Measurements from ENCODE around the gene LIPA.

Gene LIPA

GRCh38 chr10:89262086-89263051, 10.8 kb upstream of the LIPA start:
- ATAC-seq: peak; percentile 67
- TF ChIP-seq CREB5 (CRISPR knock-in tag; IDR thresholded peaks at IDR 0.05; ENCODE audit: low read depth): no peak
- no peak for TF ChIP-seq ZNF565 (CRISPR knock-in tag; conservative IDR thresholded peaks at IDR 0.05; ENCODE audit: low read depth)
- peak; percentile 84 for TF ChIP-seq ISL1 (CRISPR knock-in tag; IDR thresholded peaks at IDR 0.05)

DNA sequence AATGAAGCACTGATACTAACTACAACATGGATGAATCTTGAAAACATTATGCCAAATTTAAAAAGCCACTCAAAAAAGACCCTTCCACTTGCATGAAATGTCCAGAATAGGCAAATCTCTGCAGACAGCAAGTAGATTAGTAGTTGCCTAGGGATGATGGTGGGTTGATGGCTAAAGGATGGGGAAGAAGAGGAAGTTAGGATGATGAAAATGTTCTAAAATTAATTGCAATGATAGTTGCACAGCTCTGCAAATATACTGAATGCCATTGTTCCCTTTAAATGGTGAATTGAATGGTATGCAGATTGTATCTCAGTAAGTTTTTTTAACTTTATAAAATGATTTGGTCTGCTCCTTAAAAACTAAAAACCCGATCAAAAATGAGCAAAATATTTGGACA, 7.3 kb upstream of the LIPA start:
- TF ChIP-seq CREB5 (CRISPR knock-in tag; IDR thresholded peaks at IDR 0.05; ENCODE audit: low read depth) (no peak), ESRRG (CRISPR knock-in tag; IDR thresholded peaks at IDR 0.05) (no peak), ZNF565 (CRISPR knock-in tag; conservative IDR thresholded peaks at IDR 0.05; ENCODE audit: low read depth) (no peak), OSR1 (CRISPR knock-in tag; IDR thresholded peaks at IDR 0.05) (no peak), CSRNP3 (CRISPR knock-in tag; IDR thresholded peaks at IDR 0.05) (no peak), PPARA (CRISPR knock-in tag; IDR thresholded peaks at IDR 0.05; ENCODE audit: borderline replicate concordance) (no peak), RARB (CRISPR knock-in tag; IDR thresholded peaks at IDR 0.05) (no peak), GLIS3 (CRISPR knock-in tag; IDR thresholded peaks at IDR 0.05) (no peak)
- TF ChIP-seq, protein P1, sequence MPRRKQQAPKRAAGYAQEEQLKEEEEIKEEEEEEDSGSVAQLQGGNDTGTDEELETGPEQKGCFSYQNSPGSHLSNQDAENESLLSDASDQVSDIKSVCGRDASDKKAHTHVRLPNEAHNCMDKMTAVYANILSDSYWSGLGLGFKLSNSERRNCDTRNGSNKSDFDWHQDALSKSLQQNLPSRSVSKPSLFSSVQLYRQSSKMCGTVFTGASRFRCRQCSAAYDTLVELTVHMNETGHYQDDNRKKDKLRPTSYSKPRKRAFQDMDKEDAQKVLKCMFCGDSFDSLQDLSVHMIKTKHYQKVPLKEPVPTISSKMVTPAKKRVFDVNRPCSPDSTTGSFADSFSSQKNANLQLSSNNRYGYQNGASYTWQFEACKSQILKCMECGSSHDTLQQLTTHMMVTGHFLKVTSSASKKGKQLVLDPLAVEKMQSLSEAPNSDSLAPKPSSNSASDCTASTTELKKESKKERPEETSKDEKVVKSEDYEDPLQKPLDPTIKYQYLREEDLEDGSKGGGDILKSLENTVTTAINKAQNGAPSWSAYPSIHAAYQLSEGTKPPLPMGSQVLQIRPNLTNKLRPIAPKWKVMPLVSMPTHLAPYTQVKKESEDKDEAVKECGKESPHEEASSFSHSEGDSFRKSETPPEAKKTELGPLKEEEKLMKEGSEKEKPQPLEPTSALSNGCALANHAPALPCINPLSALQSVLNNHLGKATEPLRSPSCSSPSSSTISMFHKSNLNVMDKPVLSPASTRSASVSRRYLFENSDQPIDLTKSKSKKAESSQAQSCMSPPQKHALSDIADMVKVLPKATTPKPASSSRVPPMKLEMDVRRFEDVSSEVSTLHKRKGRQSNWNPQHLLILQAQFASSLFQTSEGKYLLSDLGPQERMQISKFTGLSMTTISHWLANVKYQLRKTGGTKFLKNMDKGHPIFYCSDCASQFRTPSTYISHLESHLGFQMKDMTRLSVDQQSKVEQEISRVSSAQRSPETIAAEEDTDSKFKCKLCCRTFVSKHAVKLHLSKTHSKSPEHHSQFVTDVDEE (CRISPR knock-in tag; IDR thresholded peaks at IDR 0.05): no peak
- TF ChIP-seq, protein P2, sequence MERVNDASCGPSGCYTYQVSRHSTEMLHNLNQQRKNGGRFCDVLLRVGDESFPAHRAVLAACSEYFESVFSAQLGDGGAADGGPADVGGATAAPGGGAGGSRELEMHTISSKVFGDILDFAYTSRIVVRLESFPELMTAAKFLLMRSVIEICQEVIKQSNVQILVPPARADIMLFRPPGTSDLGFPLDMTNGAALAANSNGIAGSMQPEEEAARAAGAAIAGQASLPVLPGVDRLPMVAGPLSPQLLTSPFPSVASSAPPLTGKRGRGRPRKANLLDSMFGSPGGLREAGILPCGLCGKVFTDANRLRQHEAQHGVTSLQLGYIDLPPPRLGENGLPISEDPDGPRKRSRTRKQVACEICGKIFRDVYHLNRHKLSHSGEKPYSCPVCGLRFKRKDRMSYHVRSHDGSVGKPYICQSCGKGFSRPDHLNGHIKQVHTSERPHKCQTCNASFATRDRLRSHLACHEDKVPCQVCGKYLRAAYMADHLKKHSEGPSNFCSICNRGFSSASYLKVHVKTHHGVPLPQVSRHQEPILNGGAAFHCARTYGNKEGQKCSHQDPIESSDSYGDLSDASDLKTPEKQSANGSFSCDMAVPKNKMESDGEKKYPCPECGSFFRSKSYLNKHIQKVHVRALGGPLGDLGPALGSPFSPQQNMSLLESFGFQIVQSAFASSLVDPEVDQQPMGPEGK (CRISPR knock-in tag; IDR thresholded peaks at IDR 0.05; ENCODE audit: borderline replicate concordance): no peak
- no peak for ATAC-seq

- ATAC-seq: no peak
- TF ChIP-seq GLIS3 (CRISPR knock-in tag; IDR thresholded peaks at IDR 0.05) (no peak), ZFP30 (CRISPR knock-in tag; IDR thresholded peaks at IDR 0.05) (no peak), ZFP3 (CRISPR knock-in tag; IDR thresholded peaks at IDR 0.05) (no peak), TOX (CRISPR knock-in tag; IDR thresholded peaks at IDR 0.05; ENCODE audit: borderline replicate concordance) (no peak), ZC3H10 (CRISPR knock-in tag; IDR thresholded peaks at IDR 0.05) (no peak), CSRNP3 (CRISPR knock-in tag; IDR thresholded peaks at IDR 0.05) (no peak), SNAI2 (CRISPR knock-in tag; IDR thresholded peaks at IDR 0.05) (no peak), TCF4 (CRISPR knock-in tag; IDR thresholded peaks at IDR 0.05; ENCODE audit: borderline replicate concordance) (no peak), ARNTL (CRISPR knock-in tag; IDR thresholded peaks at IDR 0.05; ENCODE audit: borderline replicate concordance, low read depth) (no peak), RARB (CRISPR knock-in tag; IDR thresholded peaks at IDR 0.05) (no peak), CSDC2 (CRISPR knock-in tag; IDR thresholded peaks at IDR 0.05) (no peak), BACH2 (CRISPR knock-in tag; IDR thresholded peaks at IDR 0.05; ENCODE audit: borderline replicate concordance) (no peak)
- TF ChIP-seq, protein P1 (CRISPR knock-in tag; IDR thresholded peaks at IDR 0.05): no peak
- TF ChIP-seq, protein P2 (CRISPR knock-in tag; IDR thresholded peaks at IDR 0.05; ENCODE audit: borderline replicate concordance): no peak
These were observed 6.0 kb upstream of the LIPA start for GRCh38 chr10:89257581-89257980.
